Bronchial epithelial cell (primary cell): ENCODE data around the gene ZNF830. TPM values are rescaled to one million over a fixed set of nuclear protein-coding genes. Genes with fewer than 3 reads are reported as not detected.

Experiments
- DNase-seq: peaks from one replicate; pipeline ENCODE4 v3.0.0-alpha.2; 2010; ENCODE audit warnings: low read depth
- FAIRE-seq: peaks from 2 replicates; lab custom pipeline; 2011; peaks lifted over from hg19 to GRCh38; lab: Jason Lieb, UNC
- H3K27me3 ChIP-seq: 2 replicates; pipeline ENCODE4 v1.5.1; 2011; ENCODE audit warnings: low read length; ENCODE audit not compliant: control insufficient read depth, insufficient read depth
- H3K36me3 ChIP-seq: 2 replicates; pipeline ENCODE4 v1.5.1; 2011; ENCODE audit warnings: low read length; ENCODE audit not compliant: control insufficient read depth, insufficient read depth
- H3K4me3 ChIP-seq: 2 replicates; pipeline ENCODE4 v1.5.1; 2011; ENCODE audit warnings: mild to moderate bottlenecking, low read depth, low read length, control low read depth
- CTCF ChIP-seq: IDR thresholded peaks from 2 replicates; pipeline ENCODE4 v1.5.1; 2011; ENCODE audit warnings: mild to moderate bottlenecking, moderate library complexity, low read length, control low read depth, inconsistent platforms; ENCODE audit not compliant: insufficient read depth, severe bottlenecking
- total RNA-seq: library from RNA; depleted of rRNA; stranded (reverse); fragments of >200 nt; gene quantifications from 2 replicates; pipeline ENCODE4 v1.2.1, GENCODE V29; 2014

The ZNF830 gene
- 15.3 and 16.9 TPM in 2 replicates for total RNA-seq

GRCh38 chr17:34961093-34961911 is at the start of gene ZNF830, which contains the start of gene CCT6B:
Gene ZNF830 (plus strand): TSS chr17:34961540. CDS start chr17:34961567, 27 bp downstream.
Gene CCT6B (minus strand): TSS chr17:34961460. CDS start chr17:34961393, 67 bp downstream.
- Histone ChIP-seq H3K4me3 (peak within 1 kb of the TSS; percentile 58), H3K36me3 (peaks cover 3% of the 10 kb centered on the region), H3K27me3 (no peaks in the 10 kb centered on the region)
- FAIRE-seq (no peak), DNase-seq (peak; percentile 92)
- TF ChIP-seq CTCF: no peak

- no peak overlapping the region for H3K4me3 ChIP-seq
- TF ChIP-seq CTCF: no peak
- no peaks in the 10 kb centered on the region for H3K27me3 ChIP-seq
- FAIRE-seq (no peak), DNase-seq (no peak)
- no peaks in the 10 kb centered on the region for H3K36me3 ChIP-seq
These were observed 48.3 kb upstream of the ZNF830 start for GRCh38 chr17:34913001-34913400.

- no peaks in the 10 kb centered on the region for H3K27me3 ChIP-seq
- TF ChIP-seq CTCF: no peak
- DNase-seq (no peak), FAIRE-seq (no peak)
- no peak overlapping the region for H3K4me3 ChIP-seq
- H3K36me3 ChIP-seq: no peaks in the 10 kb centered on the region
These were observed 45.2 kb upstream of the ZNF830 start for GRCh38 chr17:34916120-34916519.

GRCh38 chr17:34917381-34917780 is 44.0 kb upstream of the ZNF830 start:
- FAIRE-seq (no peak), DNase-seq (no peak)

GRCh38 chr17:34920676-34921075 is 40.7 kb upstream of the ZNF830 start:
- Histone ChIP-seq H3K27me3 (no peaks in the 10 kb centered on the region), H3K4me3 (no peak overlapping the region), H3K36me3 (no peaks in the 10 kb centered on the region)
- DNase-seq (no peak), FAIRE-seq (no peak)
- TF ChIP-seq CTCF: no peak

More at GRCh38 chr17:34917381-34917780, 44.0 kb upstream of the ZNF830 start:
- H3K36me3 ChIP-seq: no peaks in the 10 kb centered on the region
- no peak overlapping the region for H3K4me3 ChIP-seq
- no peak for TF ChIP-seq CTCF
- no peaks in the 10 kb centered on the region for H3K27me3 ChIP-seq

- no peak for FAIRE-seq
- Histone ChIP-seq H3K4me3 (no peak overlapping the region), H3K36me3 (no peaks in the 10 kb centered on the region), H3K27me3 (no peaks in the 10 kb centered on the region)
- TF ChIP-seq CTCF: no peak
- no peak for DNase-seq
These were observed 34.7 kb upstream of the ZNF830 start for GRCh38 chr17:34926661-34927060.
